ENCODE data around the gene NDUFAF4. TPM values are rescaled to one million over a fixed set of nuclear protein-coding genes. Genes with fewer than 3 reads are reported as not detected.

Gene NDUFAF4
- total RNA-seq, 1 donor from 2014 or later, result 28.4 TPM

- Mint-ChIP-seq H3K4me3 (ENCODE audit: low read depth) (no peak overlapping the region), H3K9me3 (ENCODE audit: low read depth) (peaks cover 17% of the 10 kb centered on the region), H3K36me3 (ENCODE audit: insufficient read depth) (no peaks in the 10 kb centered on the region), H3K27ac (no peak overlapping the region), H3K27me3 (peaks cover 30% of the 10 kb centered on the region), H3K4me1 (ENCODE audit: low read depth) (peaks cover 4% of the 10 kb centered on the region)
- DNase-seq (ENCODE audit: low spot score, unreplicated experiment), result no peak
- TF ChIP-seq CTCF (IDR thresholded peaks at IDR 0.05; ENCODE audit: unreplicated experiment), result no peak
Measured at GRCh38 chr6:96841345-96841744, 56.3 kb downstream of the NDUFAF4 start.

Other genes starting within 250 kb of the NDUFAF4 start
- 3.0 and 3.2 TPM in 2 replicates for gene GPR63, start 60.4 kb downstream of the NDUFAF4 start, total RNA-seq
- gene KLHL32, start 26.8 kb upstream of the NDUFAF4 start, total RNA-seq, result 2.1 and 2.9 TPM in 2 replicates

Measured in progenitor cell of endocrine pancreas (in vitro differentiated cells).